Measurements from ENCODE around the gene HSF4.

Gene HSF4

GRCh38 chr16:67148221-67148620, 16.3 kb upstream of the HSF4 start:
- DNase-seq (ENCODE audit: low read depth, low spot score) = no peak
- H3K9me3 ChIP-seq (ENCODE audit: low read depth, low read length) = no peaks in the 10 kb centered on the region
- no peak overlapping the region for H3K4me3 ChIP-seq
- H3K36me3 ChIP-seq (ENCODE audit: insufficient read depth, low read length) = no peaks in the 10 kb centered on the region; the same call in 1 of the 2 replicates
- no peak for TF ChIP-seq POLR2AphosphoS5 (IDR thresholded peaks at IDR 0.05; ENCODE audit: borderline replicate concordance, low read depth, low read length)
- no peak for TF ChIP-seq EZH2 (IDR thresholded peaks at IDR 0.05)
- H3K9ac ChIP-seq (ENCODE audit: insufficient read length) = no peak overlapping the region
- no peak overlapping the region for H3K27ac ChIP-seq

- Histone ChIP-seq H3K4me3 (no peak overlapping the region), H3K9ac (ENCODE audit: insufficient read length) (no peak overlapping the region), H3K9me3 (ENCODE audit: low read depth, low read length) (no peaks in the 10 kb centered on the region), H3K27ac (no peak overlapping the region), H3K36me3 (ENCODE audit: insufficient read depth, low read length) (no peaks in the 10 kb centered on the region; the same call in 1 of the 2 replicates)
- DNase-seq (ENCODE audit: low read depth, low spot score) = no peak
- TF ChIP-seq FOXP2 (optimal IDR thresholded peaks at IDR 0.05; ENCODE audit: control extremely low read depth, extremely low read length, insufficient read depth) (no peak), POLR2AphosphoS5 (IDR thresholded peaks at IDR 0.05; ENCODE audit: borderline replicate concordance, low read depth, low read length) (no peak), EZH2 (IDR thresholded peaks at IDR 0.05) (no peak)
Measured at GRCh38 chr16:67148656-67149275, 15.8 kb upstream of the HSF4 start.

- H3K27ac ChIP-seq = no peak overlapping the region
- TF ChIP-seq POLR2AphosphoS5 (IDR thresholded peaks at IDR 0.05; ENCODE audit: borderline replicate concordance, low read depth, low read length) (no peak), EZH2 (IDR thresholded peaks at IDR 0.05) (no peak), FOXP2 (optimal IDR thresholded peaks at IDR 0.05; ENCODE audit: control extremely low read depth, extremely low read length, insufficient read depth) (no peak)
- H3K9me3 ChIP-seq (ENCODE audit: low read depth, low read length) = no peaks in the 10 kb centered on the region
- no peak overlapping the region for H3K9ac ChIP-seq (ENCODE audit: insufficient read length)
- no peaks in the 10 kb centered on the region; the same call in 1 of the 2 replicates for H3K36me3 ChIP-seq (ENCODE audit: insufficient read depth, low read length)
- no peak for DNase-seq (ENCODE audit: low read depth, low spot score)
- H3K4me3 ChIP-seq = no peak overlapping the region
Measured at GRCh38 chr16:67149276-67150046, 15.1 kb upstream of the HSF4 start.

GRCh38 chr16:67150047-67150832, 14.3 kb upstream of the HSF4 start:
- Histone ChIP-seq H3K4me3 (peak overlapping the region; percentile 79), H3K9ac (ENCODE audit: insufficient read length) (peak overlapping the region; percentile 24), H3K27ac (peak overlapping the region; percentile 1; the same call in 1 of the 2 replicates), H3K36me3 (ENCODE audit: insufficient read depth, low read length) (no peaks in the 10 kb centered on the region; the same call in 1 of the 2 replicates), H3K9me3 (ENCODE audit: low read depth, low read length) (no peaks in the 10 kb centered on the region)
- no peak for TF ChIP-seq POLR2AphosphoS5 (IDR thresholded peaks at IDR 0.05; ENCODE audit: borderline replicate concordance, low read depth, low read length)
- TF ChIP-seq FOXP2 (optimal IDR thresholded peaks at IDR 0.05; ENCODE audit: control extremely low read depth, extremely low read length, insufficient read depth) = no peak
- no peak for DNase-seq (ENCODE audit: low read depth, low spot score)

- H3K9ac ChIP-seq (ENCODE audit: insufficient read length) = peak within 1 kb of the TSS; percentile 24
- TF ChIP-seq FOXP2 (optimal IDR thresholded peaks at IDR 0.05; ENCODE audit: control extremely low read depth, extremely low read length, insufficient read depth) (no peak), POLR2AphosphoS5 (IDR thresholded peaks at IDR 0.05; ENCODE audit: borderline replicate concordance, low read depth, low read length) (peak; percentile 56), EZH2 (IDR thresholded peaks at IDR 0.05) (no peak)
- H3K36me3 ChIP-seq (ENCODE audit: insufficient read depth, low read length) = no peaks in the 10 kb centered on the region
- DNase-seq (ENCODE audit: low read depth, low spot score) = no peak
- H3K27ac ChIP-seq = peak within 1 kb of the TSS; percentile 1; the same call in 1 of the 2 replicates
- no peaks in the 10 kb centered on the region for H3K9me3 ChIP-seq (ENCODE audit: low read depth, low read length)
- H3K4me3 ChIP-seq = peak within 1 kb of the TSS; percentile 79
Measured at GRCh38 chr16:67150833-67151396, 13.6 kb upstream of the HSF4 start, which contains the start of gene B3GNT9. Gene B3GNT9 (minus strand): TSS chr16:67150998. CDS start chr16:67150485, 513 bp downstream.

- TF ChIP-seq POLR2AphosphoS5 (IDR thresholded peaks at IDR 0.05; ENCODE audit: borderline replicate concordance, low read depth, low read length) = no peak
- TF ChIP-seq FOXP2 (optimal IDR thresholded peaks at IDR 0.05; ENCODE audit: control extremely low read depth, extremely low read length, insufficient read depth) = no peak
- DNase-seq (ENCODE audit: low read depth, low spot score) = no peak
- Histone ChIP-seq H3K9ac (ENCODE audit: insufficient read length) (no peak overlapping the region), H3K27ac (no peak overlapping the region), H3K36me3 (ENCODE audit: insufficient read depth, low read length) (no peaks in the 10 kb centered on the region), H3K9me3 (ENCODE audit: low read depth, low read length) (no peaks in the 10 kb centered on the region), H3K4me3 (peak overlapping the region; percentile 79)
Measured at GRCh38 chr16:67151431-67152097, 13.0 kb upstream of the HSF4 start.

- TF ChIP-seq EZH2 (IDR thresholded peaks at IDR 0.05) (no peak), POLR2AphosphoS5 (IDR thresholded peaks at IDR 0.05; ENCODE audit: borderline replicate concordance, low read depth, low read length) (no peak), FOXP2 (optimal IDR thresholded peaks at IDR 0.05; ENCODE audit: control extremely low read depth, extremely low read length, insufficient read depth) (no peak)
- Histone ChIP-seq H3K4me3 (peak overlapping the region; percentile 33; the same call in 1 of the 2 replicates), H3K27ac (no peak overlapping the region)
Measured at GRCh38 chr16:67154578-67155294, 9.8 kb upstream of the HSF4 start.

More at GRCh38 chr16:67154578-67155294, 9.8 kb upstream of the HSF4 start:
- Histone ChIP-seq H3K36me3 (ENCODE audit: insufficient read depth, low read length) (no peaks in the 10 kb centered on the region), H3K9ac (ENCODE audit: insufficient read length) (no peak overlapping the region), H3K9me3 (ENCODE audit: low read depth, low read length) (no peaks in the 10 kb centered on the region)
- DNase-seq (ENCODE audit: low read depth, low spot score) = no peak

Measured in SK-N-MC (cell line).